GM23248 (cell line): ENCODE measurements around the gene SERPINA10.

Experiments
- EZH2 ChIP-seq: fragments of 200-600 bp; sonication (generic); IDR thresholded peaks from 2 replicates; pipeline ENCODE4 v1.6.1; 2018; ENCODE audit warnings: antibody characterized with exemption, mild to moderate bottlenecking; ENCODE audit not compliant: insufficient read depth, poor library complexity, severe bottlenecking
- EZH2phosphoT487 ChIP-seq: fragments of 200-600 bp; sonication (generic); IDR thresholded peaks from 2 replicates; pipeline ENCODE4 v1.6.1; 2018; ENCODE audit warnings: antibody characterized with exemption, moderate library complexity, mild to moderate bottlenecking, low read depth; ENCODE audit not compliant: insufficient read depth

DNA sequence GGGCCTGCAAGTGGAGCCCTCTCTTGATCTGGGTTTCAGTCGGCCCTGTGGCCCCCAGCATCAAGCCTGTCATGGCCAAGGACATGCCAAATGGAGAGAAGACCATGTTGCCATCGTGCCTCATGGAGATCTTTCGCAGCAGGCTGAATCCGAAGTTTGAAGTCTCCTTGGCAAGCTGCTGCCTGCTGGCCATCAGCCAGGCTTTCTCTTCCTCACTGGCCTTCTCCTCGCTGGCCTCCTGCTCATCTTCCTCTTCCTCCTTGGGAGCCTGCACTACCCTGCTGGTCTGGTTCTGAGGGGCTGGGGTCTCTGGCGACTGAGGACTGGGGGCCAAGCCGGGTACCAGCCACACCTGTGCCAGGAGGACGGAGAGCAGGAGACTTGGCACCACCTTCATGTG, 2.9 kb downstream of the SERPINA10 start:
- TF ChIP-seq EZH2phosphoT487 (no peak), EZH2 (no peak)
